WTC11 (cell line): ENCODE results near the gene YDJC. TPM values are rescaled to one million over a fixed set of nuclear protein-coding genes. Genes with fewer than 3 reads are reported as not detected.

ENCODE experiments used
- ATAC-seq: fragments of 200-7000 bp; cut with Tn5 transposase; 2 replicates; pipeline ENCODE4 v1.10.0; 2021; ENCODE audit warnings: mild to moderate bottlenecking, moderate library complexity
- Bru-seq: library from RNA; stranded (reverse); fragments of 400-500 nt; gene quantifications from one replicate; lab custom pipeline; 2021; lab: Mats Ljungman, UMichigan
- CTCF ChIA-PET: fragments of 300-600 bp; sonication (Branson Sonifier 250); formaldehyde crosslinking; loops from one replicate; lab custom pipeline; 2021; ENCODE audit warnings: antibody characterized with exemption; lab: Charles Lee
- POLR2A ChIA-PET: fragments of 350-600 bp; sonication (Branson Sonifier 250); formaldehyde crosslinking; loops from one replicate; lab custom pipeline; 2021; ENCODE audit warnings: antibody characterized with exemption; lab: Charles Lee
- DNase-seq: peaks from one replicate; pipeline ENCODE4 v3.0.0; 2021; ENCODE audit warnings: low spot score
- H3K27ac Mint-ChIP-seq: 2 replicates; pipeline ENCODE4 v1.8.0; 2021; ENCODE audit warnings: mixed read lengths
- H3K27me3 Mint-ChIP-seq: 2 replicates; pipeline ENCODE4 v1.8.0; 2021; ENCODE audit warnings: low read depth, mild to moderate bottlenecking, moderate library complexity, mixed read lengths
- H3K36me3 Mint-ChIP-seq: 2 replicates; pipeline ENCODE4 v1.8.0; 2021; ENCODE audit warnings: mixed read lengths
- H3K4me1 Mint-ChIP-seq: 2 replicates; pipeline ENCODE4 v1.8.0; 2022; ENCODE audit warnings: mixed read lengths
- H3K4me3 Mint-ChIP-seq: 2 replicates; pipeline ENCODE4 v1.8.0; 2021; ENCODE audit warnings: mild to moderate bottlenecking, moderate library complexity, mixed read lengths
- H3K9me3 Mint-ChIP-seq: 2 replicates; pipeline ENCODE4 v1.8.0; 2021; ENCODE audit warnings: mixed read lengths
- AR ChIP-seq: fragments of 250-450 bp; sonication (Bioruptor Pico); IDR thresholded peaks from 2 replicates; pipeline ENCODE4 v1.9.0; 2021; ENCODE audit warnings: mild to moderate bottlenecking
- ATF1 ChIP-seq: sonication (generic); formaldehyde crosslinking; IDR thresholded peaks from 2 replicates; pipeline ENCODE4 v1.8.1; 2023; ENCODE audit warnings: mild to moderate bottlenecking, moderate library complexity, missing genetic modification reagents
- E2F1 ChIP-seq: sonication (generic); formaldehyde crosslinking; IDR thresholded peaks from 2 replicates; pipeline ENCODE4 v1.8.0; 2022; ENCODE audit warnings: mild to moderate bottlenecking, missing genetic modification reagents
- E2F4 ChIP-seq: sonication (generic); formaldehyde crosslinking; IDR thresholded peaks from 2 replicates; pipeline ENCODE4 v1.8.1; 2022; ENCODE audit warnings: low read depth, mild to moderate bottlenecking, moderate library complexity, missing genetic modification reagents, borderline replicate concordance
- GTF2I ChIP-seq: fragments of 250-450 bp; sonication (Bioruptor Pico); conservative IDR thresholded peaks from 2 replicates; pipeline ENCODE4 v1.4.0; 2021; ENCODE audit warnings: mild to moderate bottlenecking
- HMGA2 ChIP-seq: fragments of 250-450 bp; sonication (Bioruptor Pico); IDR thresholded peaks from 2 replicates; pipeline ENCODE4 v1.4.0; 2021; ENCODE audit warnings: mild to moderate bottlenecking, moderate library complexity
- HMGXB4 ChIP-seq: sonication (generic); formaldehyde crosslinking; IDR thresholded peaks from 2 replicates; pipeline ENCODE4 v1.8.1; 2023; ENCODE audit warnings: mild to moderate bottlenecking, moderate library complexity, missing genetic modification reagents
- JUN ChIP-seq: sonication (generic); formaldehyde crosslinking; IDR thresholded peaks from 2 replicates; pipeline ENCODE4 v1.8.0; 2023; ENCODE audit warnings: mild to moderate bottlenecking, missing genetic modification reagents
- MYBL2 ChIP-seq: sonication (generic); formaldehyde crosslinking; IDR thresholded peaks from 2 replicates; pipeline ENCODE4 v1.8.1; 2023; ENCODE audit warnings: mild to moderate bottlenecking, moderate library complexity, missing genetic modification reagents
- ZNF281 ChIP-seq: sonication (generic); formaldehyde crosslinking; IDR thresholded peaks from 2 replicates; pipeline ENCODE4 v1.8.0; 2023; ENCODE audit warnings: mild to moderate bottlenecking, missing genetic modification reagents
- ZNF423 ChIP-seq: fragments of 250-450 bp; sonication (Bioruptor Pico); IDR thresholded peaks from 2 replicates; pipeline ENCODE4 v2.1.2; 2022; ENCODE audit warnings: mild to moderate bottlenecking, moderate library complexity
- ZNF425 ChIP-seq: fragments of 250-450 bp; sonication (Bioruptor Pico); conservative IDR thresholded peaks from 2 replicates; pipeline ENCODE4 v1.9.0; 2021; ENCODE audit warnings: mild to moderate bottlenecking
- ZNF532 ChIP-seq: fragments of 250-450 bp; sonication (Bioruptor Pico); IDR thresholded peaks from 2 replicates; pipeline ENCODE4 v1.9.0; 2021; ENCODE audit warnings: mild to moderate bottlenecking, borderline replicate concordance
- ZSCAN18 ChIP-seq: fragments of 250-450 bp; sonication (Bioruptor Pico); IDR thresholded peaks from 2 replicates; pipeline ENCODE4 v2.1.2; 2022; ENCODE audit warnings: mild to moderate bottlenecking, moderate library complexity
- long read RNA-seq, 3 experiments: library from RNA in 1 of 3; library from capped mRNA in 1 of 3; library from polyadenylated mRNA in 1 of 3; unstranded in 2 of 3; stranded (forward) in 1 of 3; transcript quantifications; one replicate each; pipeline ENCODE4 v2.0.0, GENCODE V29; 2021
- total RNA-seq: library from RNA; stranded (reverse); gene quantifications from 3 replicates; pipeline ENCODE4 v1.2.3, GENCODE V29; 2021

YDJC gene
- total RNA-seq (39.1 to 42.1 TPM (median 39.8 TPM) in 3 replicates), Bru-seq, nascent RNA (percentile 74 among the genes with signal in this experiment)
- long read RNA-seq, experiment 1, transcript YDJC-201 (5 exons, 1,351 nt): major isoform, 36 of 132 reads
- long read RNA-seq, experiment 1, transcript YDJC-206 (4 exons, 1,494 nt): minor isoform, 9 of 132 reads
- long read RNA-seq, experiment 1, transcript YDJC-203 (5 exons, 1,410 nt): minor isoform, 24 of 132 reads
- long read RNA-seq, experiment 1, partial matches to known transcripts: 28 of 132 reads
- long read RNA-seq, experiment 1, other reads (novel, unspliced or antisense): 30 of 132 reads
- long read RNA-seq, experiment 2, transcript YDJC-201 (5 exons, 1,351 nt): major isoform, 22 of 65 reads
- long read RNA-seq, experiment 2, transcript YDJC-203 (5 exons, 1,410 nt): minor isoform, 17 of 65 reads
- long read RNA-seq, experiment 2, partial matches to known transcripts: 10 of 65 reads
- long read RNA-seq, experiment 2, other reads (novel, unspliced or antisense): 10 of 65 reads
- long read RNA-seq, experiment 3, partial matches to known transcripts: 0 of 2 reads
- long read RNA-seq, experiment 3, other reads (novel, unspliced or antisense): 2 of 2 reads

- Mint-ChIP-seq H3K9me3 (no peaks in the 10 kb centered on the region; the same call in 1 of the 2 replicates), H3K36me3 (peaks cover 14% of the 10 kb centered on the region), H3K27ac (0 out of 2 replicates have a peak within 1 kb of the TSS, but pooled peaks have one; percentile 19), H3K4me3 (peak within 1 kb of the TSS; percentile 80), H3K27me3 (peaks cover 11% of the 10 kb centered on the region), H3K4me1 (peaks cover 19% of the 10 kb centered on the region)
- ATAC-seq (peak; percentile 78), DNase-seq (peak; percentile 97)
- POLR2A ChIA-PET: interaction anchor here (0.9 to 3.1 kb wide), 4 partner anchors 13 to 61 kb away, joined by 3 to 22 read pairs (median 3); partner anchors contain the start of gene SDF2L1
- CTCF ChIA-PET: interaction anchor here (0.5 to 13.4 kb wide), 30 partner anchors 9 to 1325 kb away, joined by 3 to 273 read pairs (median 4); partner anchors contain the start of genes PPIL2 and SDF2L1
- TF ChIP-seq ZNF532 (CRISPR knock-in tag) (no peak), ATF1 (CRISPR knock-in tag) (peak; percentile 97), E2F4 (CRISPR knock-in tag) (peak; percentile 55), HMGXB4 (peak; percentile 78), E2F1 (CRISPR knock-in tag) (peak; percentile 97), ZNF423 (CRISPR knock-in tag) (no peak), ZNF425 (CRISPR knock-in tag) (no peak), GTF2I (CRISPR knock-in tag) (no peak), ZNF281 (CRISPR knock-in tag) (peak; percentile 98), HMGA2 (CRISPR knock-in tag) (no peak), ZSCAN18 (CRISPR knock-in tag) (no peak), AR (CRISPR knock-in tag) (no peak), JUN (CRISPR knock-in tag) (peak; percentile 90), MYBL2 (peak; percentile 92)
Observed at GRCh38 chr22:21629255-21630149, at the start of gene YDJC. Gene YDJC (minus strand): TSS chr22:21630022. CDS start chr22:21630014, 8 bp downstream.
